K562 (cell line): ENCODE results near the gene TKT. TPM values are rescaled to one million over a fixed set of nuclear protein-coding genes. Genes with fewer than 3 reads are reported as not detected.

ENCODE experiments used
- BRCA1 ChIP-seq, 2 experiments: fragments of 450-650 bp in 1 of 2; sonication (generic) in 1 of 2; formaldehyde crosslinking in 1 of 2; IDR thresholded peaks; 2 replicates each; pipeline versions ENCODE4 v1.5.0 to v1.6.1; 2017 to 2020; ENCODE audit warnings: mild to moderate bottlenecking in 1 of 2, missing genetic modification reagents in 1 of 2
- CBX2 ChIP-seq: fragments of 200-600 bp; sonication (generic); IDR thresholded peaks from one replicate; pipeline ENCODE4 v1.6.1; 2012; ENCODE audit warnings: mild to moderate bottlenecking, low read length, inconsistent platforms; ENCODE audit not compliant: insufficient read depth, poor library complexity, severe bottlenecking
- CTBP1 ChIP-seq: fragments of 450-650 bp; IDR thresholded peaks from 2 replicates; pipeline ENCODE4 v1.6.1; 2016; ENCODE audit warnings: borderline replicate concordance
- KAT2B ChIP-seq: IDR thresholded peaks from one replicate; pipeline ENCODE4 v1.6.1; 2012; ENCODE audit warnings: low read depth, mild to moderate bottlenecking, control low read depth, inconsistent platforms, low read length, moderate library complexity
- L3MBTL2 ChIP-seq: fragments of 450-650 bp; IDR thresholded peaks from 2 replicates; pipeline ENCODE4 v1.6.1; 2016; ENCODE audit warnings: mild to moderate bottlenecking, moderate library complexity
- PRPF4 ChIP-seq: fragments of 200-400 bp; formaldehyde crosslinking; IDR thresholded peaks from one replicate; pipeline ENCODE4 v1.6.1; 2017; ENCODE audit warnings: low read length, low read depth, mild to moderate bottlenecking; ENCODE audit not compliant: insufficient read depth, poor library complexity, severe bottlenecking
- PYGO2 ChIP-seq: fragments of 450-650 bp; IDR thresholded peaks from 2 replicates; pipeline ENCODE4 v1.6.1; 2016; ENCODE audit warnings: mild to moderate bottlenecking, missing genetic modification characterization, moderate library complexity, missing compliant biosample characterization
- RAD21 ChIP-seq, 2 experiments: fragments of 250-450 bp in 1 of 2; fragments of 450-650 bp in 1 of 2; sonication (Bioruptor Pico) in 1 of 2; formaldehyde crosslinking in 1 of 2; IDR thresholded peaks in 1 of 2; conservative IDR thresholded peaks in 1 of 2; 2 replicates each; pipeline versions ENCODE4 v1.4.0 to v1.8.0; 2020 to 2022; ENCODE audit warnings: mild to moderate bottlenecking in 2 of 2, moderate library complexity in 1 of 2
- SIN3A ChIP-seq, 2 experiments: fragments of 150-350 bp in 1 of 2; IDR thresholded peaks; 2 replicates each; pipeline ENCODE4 v1.6.1; 2011 to 2016; ENCODE audit warnings: borderline replicate concordance in 2 of 2, low read depth in 2 of 2, low read length in 2 of 2, mild to moderate bottlenecking in 2 of 2, moderate library complexity in 2 of 2; ENCODE audit not compliant: control insufficient read depth in 1 of 2
- SMARCA4 ChIP-seq: fragments of 450-650 bp; IDR thresholded peaks from 2 replicates; pipeline ENCODE4 v1.6.1; 2016
- SREBF1 ChIP-seq: fragments of 150-350 bp; IDR thresholded peaks from 2 replicates; pipeline ENCODE4 v1.6.1; 2014; ENCODE audit warnings: antibody characterized with exemption, low read depth, low read length, borderline replicate concordance
- TBL1XR1 ChIP-seq, 2 experiments: IDR thresholded peaks; 2 replicates each; pipeline ENCODE4 v1.6.1; 2012; ENCODE audit warnings: improper control_type of control experiment in 2 of 2, low read length in 2 of 2, mild to moderate bottlenecking in 1 of 2
- ZFX ChIP-seq: sonication (generic); formaldehyde crosslinking; IDR thresholded peaks from 2 replicates; pipeline ENCODE4 v1.8.0; 2022; ENCODE audit warnings: mild to moderate bottlenecking, missing genetic modification reagents, moderate library complexity
- ZNF3 ChIP-seq: fragments of 250-450 bp; sonication (Bioruptor Pico); IDR thresholded peaks from 2 replicates; pipeline ENCODE4 v1.5.0; 2021; ENCODE audit warnings: mild to moderate bottlenecking, moderate library complexity
- ZNF316 ChIP-seq: fragments of 450-650 bp; IDR thresholded peaks from 2 replicates; pipeline ENCODE4 v1.6.1; 2016
- polyA plus RNA-seq, 8 experiments: library from polyadenylated mRNA; depleted of rRNA in 4 of 8; stranded (reverse) in 5 of 8; unstranded in 3 of 8; fragments of >200 nt; fragmentation: Nextera tagmentation in 2 of 8; fragmentation: Illumina TruSeq in 1 of 8; extraction: Ambion mirVana in 2 of 8; extraction: Trizol in 1 of 8; gene quantifications; 2 replicates each; pipeline versions ENCODE4 v1.2.1 to v1.2.3, GENCODE V29; 2011 to 2014; ENCODE audit warnings: inconsistent platforms in 1 of 8, missing spikeins in 1 of 8
- total RNA-seq, 7 experiments: library from RNA; depleted of rRNA in 6 of 7; stranded (reverse); fragments of >200 nt in 6 of 7; fragmentation: Illumina TruSeq in 2 of 7; extraction: Trizol in 2 of 7; gene quantifications; 2 replicates each; pipeline versions ENCODE4 v1.2.1 to v1.2.3, GENCODE V29; 2011 to 2021; ENCODE audit warnings: low replicate concordance in 1 of 7
- TF ChIP-seq, protein P1 (sequence below): sonication (generic); formaldehyde crosslinking; IDR thresholded peaks from 2 replicates; pipeline ENCODE4 v1.8.1; 2022; ENCODE audit warnings: missing genetic modification reagents
- TF ChIP-seq, protein P2 (sequence below): fragments of 250-450 bp; sonication (Bioruptor Pico); IDR thresholded peaks from 2 replicates; pipeline ENCODE4 v1.4.0; 2020
- TF ChIP-seq, protein P3 (sequence below): fragments of 250-450 bp; sonication (Bioruptor Pico); IDR thresholded peaks from 2 replicates; pipeline ENCODE4 v1.4.0; 2020; ENCODE audit warnings: borderline replicate concordance
- TF ChIP-seq, protein P4 (sequence below): fragments of 450-650 bp; formaldehyde crosslinking; IDR thresholded peaks from 2 replicates; pipeline ENCODE4 v1.4.0; 2022; ENCODE audit warnings: missing genetic modification characterization
- TF ChIP-seq, protein P5 (sequence below): sonication (generic); formaldehyde crosslinking; IDR thresholded peaks from 2 replicates; pipeline ENCODE4 v1.8.1; 2023; ENCODE audit warnings: mild to moderate bottlenecking, missing genetic modification reagents

The TKT gene
- total and polyA plus RNA-seq, 9 of the 15 experiments (the other 6 are each of a cell fraction or from before 2014, with no cell fraction given) = 58.1 to 401 (median 187) TPM

DNA sequence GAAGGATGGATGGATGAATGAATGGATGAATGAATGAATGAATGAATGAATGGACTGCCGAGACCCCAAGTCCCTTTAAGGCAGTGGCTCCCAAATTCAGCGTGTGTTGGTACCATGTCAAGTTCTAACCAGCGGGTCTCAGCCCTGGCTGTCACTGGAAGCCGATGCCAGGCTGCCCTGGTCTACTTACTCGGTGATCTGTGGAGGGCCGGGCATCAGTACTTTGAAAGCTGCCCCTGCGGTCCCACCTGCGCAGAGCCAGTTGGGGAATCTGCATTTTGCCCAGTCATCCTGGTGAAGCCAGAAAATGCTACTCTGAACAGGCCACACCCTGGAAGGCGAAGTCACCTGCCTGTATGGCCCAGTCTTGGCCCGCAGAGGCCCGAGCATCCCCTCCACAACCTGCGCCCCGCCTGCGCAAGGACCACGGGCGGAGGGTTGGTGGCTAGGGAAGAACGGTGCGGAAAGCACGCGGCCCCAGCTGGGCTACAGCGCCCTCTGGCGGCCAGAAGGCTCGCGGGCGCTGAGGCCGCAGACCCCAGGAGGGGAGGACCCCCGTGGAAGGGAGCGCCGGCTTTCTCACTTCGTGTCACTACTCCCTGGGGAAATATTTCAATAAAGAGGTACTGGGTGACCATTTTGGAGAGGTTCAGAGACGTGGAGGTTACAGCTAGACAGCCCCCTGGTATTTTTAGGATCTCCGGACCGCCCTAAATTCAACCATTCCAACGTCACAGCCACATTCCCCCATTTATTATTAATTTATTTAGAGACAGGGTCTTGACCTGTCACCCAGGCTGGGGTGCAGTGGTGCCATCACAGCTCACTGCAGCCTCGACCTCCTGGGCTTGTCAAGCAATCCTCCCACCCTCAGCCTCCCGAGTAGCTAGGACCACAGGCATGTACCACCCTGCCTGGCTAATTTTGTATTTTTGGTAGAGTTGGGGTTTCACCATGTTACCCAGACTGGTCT is 59.9 kb downstream of the TKT start (continued):
- no peak for TF ChIP-seq ZFX (CRISPR knock-in tag)
- TF ChIP-seq RAD21 (CRISPR knock-in tag; conservative IDR thresholded peaks at IDR 0.05 in 1 of 2, IDR thresholded peaks at IDR 0.05 in 1 of 2) = peak; percentile 78 to 88
- TF ChIP-seq BRCA1 (IDR thresholded peaks at IDR 0.05) = no peak
- no peak for TF ChIP-seq BRCA1 (CRISPR knock-in tag; IDR thresholded peaks at IDR 0.05)
- no peak for TF ChIP-seq PYGO2 (tag)
- TF ChIP-seq PRPF4 = no peak
- no peak for TF ChIP-seq KAT2B
- TF ChIP-seq ZNF316 = peak; percentile 39
- no peak for TF ChIP-seq SMARCA4
- no peak for TF ChIP-seq SREBF1
- TF ChIP-seq, protein P1, sequence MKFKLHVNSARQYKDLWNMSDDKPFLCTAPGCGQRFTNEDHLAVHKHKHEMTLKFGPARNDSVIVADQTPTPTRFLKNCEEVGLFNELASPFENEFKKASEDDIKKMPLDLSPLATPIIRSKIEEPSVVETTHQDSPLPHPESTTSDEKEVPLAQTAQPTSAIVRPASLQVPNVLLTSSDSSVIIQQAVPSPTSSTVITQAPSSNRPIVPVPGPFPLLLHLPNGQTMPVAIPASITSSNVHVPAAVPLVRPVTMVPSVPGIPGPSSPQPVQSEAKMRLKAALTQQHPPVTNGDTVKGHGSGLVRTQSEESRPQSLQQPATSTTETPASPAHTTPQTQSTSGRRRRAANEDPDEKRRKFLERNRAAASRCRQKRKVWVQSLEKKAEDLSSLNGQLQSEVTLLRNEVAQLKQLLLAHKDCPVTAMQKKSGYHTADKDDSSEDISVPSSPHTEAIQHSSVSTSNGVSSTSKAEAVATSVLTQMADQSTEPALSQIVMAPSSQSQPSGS (CRISPR knock-in tag) = no peak
- peak; percentile 81 for TF ChIP-seq L3MBTL2
- TF ChIP-seq ZNF3 (CRISPR knock-in tag) = no peak
- TF ChIP-seq, protein P2, sequence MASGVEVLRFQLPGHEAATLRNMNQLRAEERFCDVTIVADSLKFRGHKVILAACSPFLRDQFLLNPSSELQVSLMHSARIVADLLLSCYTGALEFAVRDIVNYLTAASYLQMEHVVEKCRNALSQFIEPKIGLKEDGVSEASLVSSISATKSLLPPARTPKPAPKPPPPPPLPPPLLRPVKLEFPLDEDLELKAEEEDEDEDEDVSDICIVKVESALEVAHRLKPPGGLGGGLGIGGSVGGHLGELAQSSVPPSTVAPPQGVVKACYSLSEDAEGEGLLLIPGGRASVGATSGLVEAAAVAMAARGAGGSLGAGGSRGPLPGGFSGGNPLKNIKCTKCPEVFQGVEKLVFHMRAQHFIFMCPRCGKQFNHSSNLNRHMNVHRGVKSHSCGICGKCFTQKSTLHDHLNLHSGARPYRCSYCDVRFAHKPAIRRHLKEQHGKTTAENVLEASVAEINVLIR (CRISPR knock-in tag) = no peak
- TF ChIP-seq, protein P3, sequence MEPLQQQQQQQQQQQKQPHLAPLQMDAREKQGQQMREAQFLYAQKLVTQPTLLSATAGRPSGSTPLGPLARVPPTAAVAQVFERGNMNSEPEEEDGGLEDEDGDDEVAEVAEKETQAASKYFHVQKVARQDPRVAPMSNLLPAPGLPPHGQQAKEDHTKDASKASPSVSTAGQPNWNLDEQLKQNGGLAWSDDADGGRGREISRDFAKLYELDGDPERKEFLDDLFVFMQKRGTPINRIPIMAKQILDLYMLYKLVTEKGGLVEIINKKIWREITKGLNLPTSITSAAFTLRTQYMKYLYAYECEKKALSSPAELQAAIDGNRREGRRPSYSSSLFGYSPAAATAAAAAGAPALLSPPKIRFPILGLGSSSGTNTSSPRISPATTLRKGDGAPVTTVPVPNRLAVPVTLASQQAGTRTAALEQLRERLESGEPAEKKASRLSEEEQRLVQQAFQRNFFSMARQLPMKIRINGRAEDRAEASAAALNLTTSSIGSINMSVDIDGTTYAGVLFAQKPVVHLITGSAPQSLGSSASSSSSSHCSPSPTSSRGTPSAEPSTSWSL (CRISPR knock-in tag) = no peak
- no peak for TF ChIP-seq SIN3A (IDR thresholded peaks at IDR 0.05; ENCODE audit: borderline replicate concordance in 2 of 2, control insufficient read depth in 1 of 2, low read depth in 2 of 2, low read length in 2 of 2)
- TF ChIP-seq, protein P4, sequence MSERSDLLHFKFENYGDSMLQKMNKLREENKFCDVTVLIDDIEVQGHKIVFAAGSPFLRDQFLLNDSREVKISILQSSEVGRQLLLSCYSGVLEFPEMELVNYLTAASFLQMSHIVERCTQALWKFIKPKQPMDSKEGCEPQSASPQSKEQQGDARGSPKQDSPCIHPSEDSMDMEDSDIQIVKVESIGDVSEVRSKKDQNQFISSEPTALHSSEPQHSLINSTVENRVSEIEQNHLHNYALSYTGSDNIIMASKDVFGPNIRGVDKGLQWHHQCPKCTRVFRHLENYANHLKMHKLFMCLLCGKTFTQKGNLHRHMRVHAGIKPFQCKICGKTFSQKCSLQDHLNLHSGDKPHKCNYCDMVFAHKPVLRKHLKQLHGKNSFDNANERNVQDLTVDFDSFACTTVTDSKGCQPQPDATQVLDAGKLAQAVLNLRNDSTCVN (CRISPR knock-in tag) = no peak
- TF ChIP-seq, protein P5, sequence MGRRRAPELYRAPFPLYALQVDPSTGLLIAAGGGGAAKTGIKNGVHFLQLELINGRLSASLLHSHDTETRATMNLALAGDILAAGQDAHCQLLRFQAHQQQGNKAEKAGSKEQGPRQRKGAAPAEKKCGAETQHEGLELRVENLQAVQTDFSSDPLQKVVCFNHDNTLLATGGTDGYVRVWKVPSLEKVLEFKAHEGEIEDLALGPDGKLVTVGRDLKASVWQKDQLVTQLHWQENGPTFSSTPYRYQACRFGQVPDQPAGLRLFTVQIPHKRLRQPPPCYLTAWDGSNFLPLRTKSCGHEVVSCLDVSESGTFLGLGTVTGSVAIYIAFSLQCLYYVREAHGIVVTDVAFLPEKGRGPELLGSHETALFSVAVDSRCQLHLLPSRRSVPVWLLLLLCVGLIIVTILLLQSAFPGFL (CRISPR knock-in tag) = no peak
- no peak for TF ChIP-seq TBL1XR1 (IDR thresholded peaks at IDR 0.05; ENCODE audit: low read length in 2 of 2)
- peak; percentile 71; the same call in 1 of the 2 replicates for TF ChIP-seq CTBP1
- TF ChIP-seq CBX2 = no peak
